ENCODE data around the gene ARPC1A.
"Not testable (repeated sequence)": the region's sequence is repeated elsewhere in the genome, so short reads cannot be mapped to it uniquely, and the experiment has no call there.

The ARPC1A gene

DNA sequence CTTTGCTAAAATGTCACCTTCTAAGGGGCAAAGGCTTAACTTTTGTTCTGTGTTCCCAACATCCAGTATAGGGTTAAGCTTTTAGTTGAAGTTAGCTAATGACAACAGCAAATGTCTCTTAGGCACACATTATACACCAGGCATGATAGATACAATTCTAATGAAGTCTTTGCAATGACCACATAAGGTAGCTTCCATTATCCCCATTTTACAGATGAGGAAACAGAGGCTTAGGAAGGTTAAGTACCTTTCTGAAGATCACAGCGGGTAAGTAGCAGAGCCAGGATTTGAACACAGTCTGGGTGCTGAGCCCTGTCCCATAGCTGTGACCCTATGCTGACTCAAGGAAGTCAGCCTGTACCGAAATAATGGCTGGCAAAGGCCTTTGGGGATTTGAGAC, 84.9 kb downstream of the ARPC1A start:
- TF ChIP-seq ZNF274 (IDR thresholded peaks at IDR 0.05; ENCODE audit: low read depth, low read length): no peak
- no peak overlapping the region for H3K4me3 ChIP-seq (ENCODE audit: low read length)

DNA sequence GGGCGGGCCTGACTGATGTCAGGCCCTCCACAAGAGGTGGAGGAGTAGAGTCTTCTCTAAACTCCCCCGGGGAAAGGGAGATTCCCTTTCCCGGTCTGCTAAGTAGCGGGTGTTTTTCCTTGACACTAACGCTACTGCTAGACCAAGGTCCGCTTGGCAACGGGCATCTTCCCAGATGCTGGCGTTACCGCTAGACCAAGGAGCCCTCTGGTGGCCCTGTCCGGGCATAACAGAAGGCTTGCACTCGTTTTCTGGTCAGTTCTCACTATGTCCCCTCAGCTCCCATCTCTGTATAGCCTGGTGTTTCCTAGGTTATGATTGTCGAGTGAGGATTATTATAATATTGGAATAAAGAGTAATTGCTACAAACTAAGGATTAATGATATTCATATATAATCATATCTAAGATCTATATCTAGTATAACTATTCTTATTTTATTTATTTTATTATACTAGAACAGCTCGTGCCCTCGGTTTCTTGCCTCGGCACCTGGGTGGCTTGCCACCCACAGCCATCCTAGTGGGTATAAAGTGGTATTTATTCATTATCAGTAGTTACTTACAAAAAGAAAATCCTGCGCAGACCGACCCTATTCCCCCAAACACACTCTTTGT, 89.9 kb downstream of the ARPC1A start:
- H3K4me3 ChIP-seq (ENCODE audit: low read length): not testable (repeated sequence)

Data from GM08714 (cell line).